D721Med (cell line): ENCODE results near the gene KIAA0513.

Source experiments
- DNase-seq: peaks from one replicate; pipeline ENCODE4 v3.0.0; 2011; ENCODE audit warnings: low spot score; ENCODE audit not compliant: insufficient read length
- FAIRE-seq: peaks from 2 replicates; lab custom pipeline; 2011; peaks lifted over from hg19 to GRCh38; lab: Jason Lieb, UNC
- CTCF ChIP-seq: IDR thresholded peaks from 2 replicates; pipeline ENCODE4 v1.5.1; 2012; ENCODE audit warnings: mild to moderate bottlenecking, control low read depth; ENCODE audit not compliant: insufficient read depth; ENCODE audit errors: missing control alignments

KIAA0513 gene

GRCh38 chr16:84996365-84996764, 31.2 kb upstream of the KIAA0513 start:
- no peak for TF ChIP-seq CTCF
- FAIRE-seq, result no peak
- DNase-seq, result no peak

- TF ChIP-seq CTCF, result no peak
- no peak for FAIRE-seq
- DNase-seq, result no peak
Observed at GRCh38 chr16:84999200-84999599, 28.4 kb upstream of the KIAA0513 start.

GRCh38 chr16:84999857-85000480, 27.6 kb upstream of the KIAA0513 start:
- no peak for TF ChIP-seq CTCF
- DNase-seq (no peak), FAIRE-seq (no peak)

- TF ChIP-seq CTCF, result no peak
- no peak for FAIRE-seq
- no peak for DNase-seq
Observed at GRCh38 chr16:85002099-85002541, 25.5 kb upstream of the KIAA0513 start.

GRCh38 chr16:85002608-85003007, 25.0 kb upstream of the KIAA0513 start:
- DNase-seq (no peak), FAIRE-seq (no peak)
- TF ChIP-seq CTCF, result no peak

- FAIRE-seq (no peak), DNase-seq (no peak)
- no peak for TF ChIP-seq CTCF
Observed at GRCh38 chr16:85003076-85003475, 24.5 kb upstream of the KIAA0513 start.
